NB4 (cell line): ENCODE data around the gene DUSP16.
"Not testable (repeated sequence)": the region's sequence is repeated elsewhere in the genome, so short reads cannot be mapped to it uniquely, and the experiment has no call there.

Source experiments
- DNase-seq: peaks from one replicate; pipeline ENCODE4 v3.0.0; 2010; ENCODE audit warnings: low read depth
- H3K4me3 ChIP-seq: one replicate; pipeline ENCODE4 v1.5.1; 2011; ENCODE audit warnings: mild to moderate bottlenecking, low read depth, low read length, moderate library complexity
- CTCF ChIP-seq: IDR thresholded peaks from one replicate; pipeline ENCODE4 v1.5.1; 2012; ENCODE audit warnings: low read depth, low read length
- MYC ChIP-seq: IDR thresholded peaks from 2 replicates; pipeline ENCODE4 v1.6.1; 2011; ENCODE audit warnings: low read depth, low read length
- POLR2A ChIP-seq: IDR thresholded peaks from 2 replicates; pipeline ENCODE4 v1.6.1; 2011; ENCODE audit warnings: mild to moderate bottlenecking; ENCODE audit not compliant: insufficient read length; ENCODE audit errors: extremely low read depth
- TF ChIP-seq, protein P1 (sequence below): IDR thresholded peaks from 2 replicates; pipeline ENCODE4 v1.6.1; 2011; ENCODE audit warnings: low read depth, low read length

Gene DUSP16

DNA sequence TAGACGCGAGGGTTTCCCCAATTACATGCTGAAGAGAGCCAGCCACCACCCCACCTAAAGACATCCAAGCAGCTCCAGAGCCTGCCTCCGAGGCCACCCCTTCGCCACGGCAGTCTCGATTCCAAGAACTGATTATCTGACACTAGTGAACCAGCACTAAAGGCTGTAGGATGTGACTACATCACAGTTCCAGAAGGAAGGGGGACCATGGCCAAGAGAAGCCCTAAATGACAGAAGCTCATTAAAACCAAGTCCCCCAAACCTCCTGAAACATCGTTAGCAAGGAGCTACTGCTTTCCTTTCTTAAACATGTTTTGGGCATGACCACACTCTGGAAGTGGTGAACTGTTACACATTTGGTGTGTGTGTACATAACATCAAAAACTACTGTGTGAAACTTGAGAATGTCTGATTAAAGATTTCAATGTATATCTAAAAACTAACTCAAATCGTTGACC lies 88.2 kb downstream of the DUSP16 start:
- no peak overlapping the region for H3K4me3 ChIP-seq
- no peak for DNase-seq
- TF ChIP-seq CTCF (no peak), POLR2A (no peak), MYC (no peak)
- TF ChIP-seq, protein P1, sequence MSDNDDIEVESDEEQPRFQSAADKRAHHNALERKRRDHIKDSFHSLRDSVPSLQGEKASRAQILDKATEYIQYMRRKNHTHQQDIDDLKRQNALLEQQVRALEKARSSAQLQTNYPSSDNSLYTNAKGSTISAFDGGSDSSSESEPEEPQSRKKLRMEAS = no peak

GRCh38 chr12:12473223-12473622 lies 89.4 kb downstream of the DUSP16 start:
- TF ChIP-seq POLR2A (no peak), MYC (no peak), CTCF (no peak)
- TF ChIP-seq, protein P1 = no peak
- no peak overlapping the region for H3K4me3 ChIP-seq
- no peak for DNase-seq

DNA sequence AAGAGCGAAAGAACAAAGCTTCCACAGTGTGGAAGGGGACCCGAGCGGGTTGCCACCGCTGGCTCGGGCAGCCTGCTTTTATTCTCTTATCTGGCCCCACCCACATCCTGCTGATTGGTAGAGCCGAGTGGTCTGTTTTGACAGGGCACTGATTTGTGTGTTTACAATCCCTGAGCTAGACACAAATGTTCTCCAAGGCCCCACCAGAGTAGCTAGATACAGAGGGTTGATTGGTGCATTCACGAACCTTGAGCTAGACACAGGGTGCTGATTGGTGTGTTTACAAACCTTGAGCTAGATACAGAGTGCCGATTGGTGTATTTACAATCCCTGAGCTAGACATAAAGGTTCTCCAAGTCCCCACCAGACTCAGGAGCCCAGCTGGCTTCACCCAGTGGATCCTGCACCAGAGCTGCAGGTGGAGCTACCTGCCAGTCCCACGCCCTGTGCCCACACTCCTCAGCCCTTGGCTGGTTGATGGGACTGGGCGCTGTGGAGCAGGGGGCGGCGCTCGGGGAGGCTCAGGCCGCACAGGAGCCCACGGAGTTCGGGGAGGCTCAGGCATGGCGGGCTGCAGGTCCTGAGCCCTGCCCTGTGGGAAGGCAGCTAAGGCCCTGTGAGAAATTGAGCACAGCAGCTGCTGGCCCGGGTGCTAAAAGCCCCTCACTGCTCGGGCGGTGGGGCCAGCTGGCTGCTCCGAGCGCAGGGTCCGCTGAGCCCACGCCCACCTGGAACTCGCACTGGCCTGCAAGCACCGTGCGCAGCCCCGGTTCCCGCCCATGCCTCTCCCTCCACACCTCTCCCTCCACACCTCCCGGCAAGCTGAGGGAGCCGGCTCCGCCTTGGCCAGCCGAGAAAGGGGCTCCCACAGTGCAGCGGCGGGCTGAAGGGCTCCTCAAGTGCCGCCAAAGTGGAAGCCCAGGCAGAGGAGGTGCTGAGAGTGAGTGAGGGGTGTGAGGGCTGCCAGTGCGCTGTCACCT lies 90.4 kb downstream of the DUSP16 start:
- not testable (repeated sequence) for DNase-seq, H3K4me3 ChIP-seq

DNA sequence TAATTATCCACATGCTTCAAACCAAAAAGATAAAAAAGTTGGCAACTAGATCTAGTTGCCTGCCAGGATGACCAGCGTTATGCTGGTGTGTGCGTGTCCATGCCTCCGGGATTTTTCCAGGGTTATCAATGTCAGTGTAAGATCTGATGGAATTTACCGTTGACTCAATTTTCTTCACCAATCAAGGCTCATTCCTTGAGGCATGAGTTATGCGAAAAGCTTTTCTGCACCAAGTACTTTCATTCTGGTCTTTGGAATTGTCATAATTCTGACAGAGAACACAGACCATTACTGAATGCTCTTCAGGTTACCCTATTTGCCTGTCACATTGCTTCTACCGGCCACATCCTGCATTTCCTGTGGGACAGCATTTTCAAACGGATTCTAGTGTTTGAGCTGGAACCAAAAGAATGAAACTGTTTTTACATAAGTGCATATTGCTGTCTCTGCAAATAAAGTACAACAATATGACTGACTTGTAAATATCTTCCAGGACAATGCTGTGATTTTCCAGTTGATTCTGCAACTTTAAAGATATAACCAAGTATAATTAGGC lies 91.8 kb downstream of the DUSP16 start:
- no peak overlapping the region for H3K4me3 ChIP-seq
- TF ChIP-seq, protein P1 = no peak
- TF ChIP-seq MYC (no peak), POLR2A (no peak), CTCF (no peak)
- DNase-seq = no peak

GRCh38 chr12:12469386-12469785 lies 93.3 kb downstream of the DUSP16 start:
- no peak overlapping the region for H3K4me3 ChIP-seq
- TF ChIP-seq MYC (no peak), POLR2A (no peak), CTCF (no peak)
- TF ChIP-seq, protein P1 = no peak
- no peak for DNase-seq

DNA sequence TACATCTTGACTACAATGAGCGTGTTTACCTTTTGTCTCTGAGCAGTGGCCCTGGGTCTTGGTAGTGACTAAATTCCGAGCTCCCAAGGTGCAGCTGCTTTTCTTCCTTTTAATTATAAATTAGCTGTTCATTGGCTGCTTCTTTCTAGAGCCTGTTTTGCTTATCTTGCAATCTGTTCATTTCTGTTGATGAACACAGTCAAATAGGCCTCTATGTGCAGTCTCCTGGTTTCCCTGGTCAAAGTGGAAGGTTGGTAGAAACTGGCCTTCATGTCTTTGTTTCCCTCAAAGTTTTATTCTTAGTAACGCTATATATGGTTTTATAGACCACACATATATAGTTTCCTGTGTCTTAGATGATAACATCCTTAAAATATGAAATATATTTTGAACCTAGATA lies 94.1 kb downstream of the DUSP16 start:
- TF ChIP-seq MYC = no peak
- no peak for TF ChIP-seq POLR2A
- TF ChIP-seq, protein P1 = no peak
- no peak for TF ChIP-seq CTCF

More for the DNA sequence above, 94.1 kb downstream of the DUSP16 start:
- no peak overlapping the region for H3K4me3 ChIP-seq
- DNase-seq = no peak
